H1 (cell line): ENCODE results near the gene DDC. TPM values are rescaled to one million over a fixed set of nuclear protein-coding genes. Genes with fewer than 3 reads are reported as not detected.

ENCODE experiments used
- CTCF ChIA-PET: fragments of 300-600 bp; sonication (Branson Sonifier 250); formaldehyde crosslinking; loops from one replicate; lab custom pipeline; 2021; ENCODE audit not compliant: partially characterized antibody; lab: Charles Lee
- POLR2A ChIA-PET: fragments of 300-600 bp; sonication (Branson Sonifier 250); formaldehyde crosslinking; loops from one replicate; lab custom pipeline; 2021; ENCODE audit warnings: inconsistent platforms; ENCODE audit not compliant: partially characterized antibody; lab: Charles Lee
- DNase-seq, 2 experiments: peaks; one replicate each; pipeline versions ENCODE4 v3.0.0 to v3.0.0-alpha.2; 2010 to 2022; ENCODE audit warnings: low spot score in 2 of 2, low read depth in 1 of 2, mixed read lengths in 1 of 2
- FAIRE-seq: peaks from 2 replicates; lab custom pipeline; 2011; peaks lifted over from hg19 to GRCh38; lab: Jason Lieb, UNC
- H2AFZ ChIP-seq: 2 replicates; pipeline ENCODE4 v1.8.1; 2012; ENCODE audit warnings: low read length, inconsistent platforms
- H2AK5ac ChIP-seq: 2 replicates; pipeline ENCODE4 v1.6.1; 2013; ENCODE audit warnings: low read depth, low read length
- H2BK120ac ChIP-seq: replicated peaks from 2 replicates; pipeline ENCODE3; 2013; ENCODE audit warnings: low read depth, low read length, inconsistent platforms
- H2BK12ac ChIP-seq: 2 replicates; pipeline ENCODE4 v1.6.1; 2013; ENCODE audit warnings: low read depth, low read length
- H2BK15ac ChIP-seq: 2 replicates; pipeline ENCODE4 v1.6.1; 2013; ENCODE audit warnings: low read length
- H2BK20ac ChIP-seq: 2 replicates; pipeline ENCODE4 v1.6.1; 2013; ENCODE audit warnings: low read length
- H2BK5ac ChIP-seq: 2 replicates; pipeline ENCODE4 v1.6.1; 2013; ENCODE audit warnings: low read depth, low read length
- H3K14ac ChIP-seq: 2 replicates; pipeline ENCODE4 v1.6.1; 2013; ENCODE audit warnings: inconsistent platforms; ENCODE audit not compliant: insufficient read length
- H3K18ac ChIP-seq: 2 replicates; pipeline ENCODE4 v1.6.1; 2013; ENCODE audit warnings: low read length; ENCODE audit errors: extremely low read depth
- H3K23ac ChIP-seq: 2 replicates; pipeline ENCODE4 v1.6.1; 2013; ENCODE audit warnings: inconsistent platforms; ENCODE audit not compliant: insufficient read length
- H3K23me2 ChIP-seq: 2 replicates; pipeline ENCODE4 v1.6.1; 2013; ENCODE audit warnings: low read depth, low read length
- H3K27ac ChIP-seq: 2 replicates; pipeline ENCODE4 v1.6.1; 2011; ENCODE audit warnings: low read depth, low read length, inconsistent platforms
- H3K27me3 ChIP-seq, 4 experiments: replicated peaks in 1 of 4; 1 replicate in 1 of 4; 2 replicates in 3 of 4; pipeline versions ENCODE4 v1.6.1 to v1.8.1; 2011 to 2013; ENCODE audit warnings: low read length in 3 of 4, mild to moderate bottlenecking in 3 of 4, inconsistent platforms in 2 of 4, mixed read lengths in 2 of 4, moderate library complexity in 1 of 4; ENCODE audit not compliant: control insufficient read depth in 3 of 4, insufficient read depth in 3 of 4; ENCODE audit errors: extremely low read depth in 1 of 4
- H3K36me3 ChIP-seq, 4 experiments: 2 replicates each; pipeline versions ENCODE4 v1.6.1 to v1.8.1; 2011 to 2013; ENCODE audit warnings: mild to moderate bottlenecking in 4 of 4, low read length in 3 of 4, moderate library complexity in 2 of 4, control low read depth in 1 of 4, inconsistent platforms in 1 of 4; ENCODE audit not compliant: insufficient read depth in 4 of 4, control insufficient read depth in 2 of 4
- H3K4ac ChIP-seq: replicated peaks from 2 replicates; pipeline ENCODE3; 2013; ENCODE audit warnings: low read length, low read depth, mixed read lengths, inconsistent platforms; ENCODE audit not compliant: insufficient read length
- H3K4me1 ChIP-seq, 4 experiments: replicated peaks in 1 of 4; 1 replicate in 1 of 4; 2 replicates in 3 of 4; pipeline versions ENCODE4 v1.6.1 to v1.8.1; 2011 to 2013; ENCODE audit warnings: low read length in 3 of 4, inconsistent platforms in 2 of 4, mixed read lengths in 1 of 4; ENCODE audit not compliant: insufficient read depth in 4 of 4, control insufficient read depth in 3 of 4
- H3K4me2 ChIP-seq, 2 experiments: 2 replicates each; pipeline versions ENCODE4 v1.6.1 to v1.8.1; 2011 to 2013; ENCODE audit warnings: low read depth in 2 of 2, low read length in 2 of 2, control low read depth in 1 of 2, inconsistent platforms in 1 of 2, mild to moderate bottlenecking in 1 of 2; ENCODE audit not compliant: insufficient read depth in 1 of 2
- H3K4me3 ChIP-seq, 4 experiments: fragments of 200-600, 300-600 bp in 1 of 4; sonication (generic), shearing (Covaris generic), sonication (Bioruptor Twin) in 1 of 4; 2 replicates each; pipeline versions ENCODE4 v1.5.1 to v1.8.1; 2011 to 2016; ENCODE audit warnings: low read length in 4 of 4, low read depth in 3 of 4, control low read depth in 2 of 4, inconsistent platforms in 2 of 4, mild to moderate bottlenecking in 2 of 4, mixed read lengths in 1 of 4, moderate library complexity in 1 of 4; ENCODE audit not compliant: insufficient read depth in 2 of 4; ENCODE audit errors: extremely low read depth in 1 of 4
- H3K56ac ChIP-seq: replicated peaks from 2 replicates; pipeline ENCODE3; 2013; ENCODE audit warnings: low read depth, mild to moderate bottlenecking, mixed read lengths, low read length, inconsistent platforms; ENCODE audit not compliant: insufficient read length
- H3K79me1 ChIP-seq: 2 replicates; pipeline ENCODE4 v1.6.1; 2013; ENCODE audit warnings: low read depth, low read length, control low read depth
- H3K79me2 ChIP-seq, 2 experiments: 2 replicates each; pipeline versions ENCODE4 v1.6.1 to v1.8.1; 2012 to 2013; ENCODE audit warnings: low read length in 2 of 2, mild to moderate bottlenecking in 2 of 2, inconsistent platforms in 1 of 2; ENCODE audit not compliant: insufficient read depth in 2 of 2, control insufficient read depth in 1 of 2
- H3K9ac ChIP-seq, 4 experiments: replicated peaks in 1 of 4; 1 replicate in 1 of 4; 2 replicates in 3 of 4; pipeline versions ENCODE4 v1.6.1 to v1.8.1; 2011 to 2013; ENCODE audit warnings: low read depth in 3 of 4, low read length in 3 of 4, control low read depth in 2 of 4, mild to moderate bottlenecking in 2 of 4, moderate library complexity in 2 of 4, inconsistent platforms in 1 of 4; ENCODE audit errors: extremely low read depth in 1 of 4
- H3K9me3 ChIP-seq, 2 experiments: 2 replicates each; pipeline versions ENCODE4 v1.6.1 to v1.8.1; 2012 to 2013; ENCODE audit warnings: mild to moderate bottlenecking in 2 of 2, moderate library complexity in 2 of 2, control low read depth in 1 of 2, inconsistent platforms in 1 of 2, low read depth in 1 of 2, low read length in 1 of 2, mixed read lengths in 1 of 2; ENCODE audit not compliant: insufficient read depth in 2 of 2
- H4K20me1 ChIP-seq, 2 experiments: replicated peaks in 1 of 2; 2 replicates each; pipeline versions ENCODE3 to v1.8.1; 2011 to 2013; ENCODE audit warnings: inconsistent platforms in 2 of 2, low read length in 2 of 2, mild to moderate bottlenecking in 1 of 2; ENCODE audit not compliant: insufficient read depth in 2 of 2, control insufficient read depth in 1 of 2
- H4K5ac ChIP-seq: 2 replicates; pipeline ENCODE4 v1.6.1; 2013; ENCODE audit warnings: low read length, low read depth, mixed read lengths, inconsistent platforms; ENCODE audit not compliant: insufficient read length
- H4K8ac ChIP-seq: 2 replicates; pipeline ENCODE4 v1.8.0; 2013; ENCODE audit warnings: mild to moderate bottlenecking, moderate library complexity, low read length, inconsistent platforms; ENCODE audit not compliant: insufficient read depth; ENCODE audit errors: extremely low read depth
- H4K91ac ChIP-seq: replicated peaks from 2 replicates; pipeline ENCODE3; 2013; ENCODE audit warnings: low read length, mixed read lengths, inconsistent platforms; ENCODE audit not compliant: insufficient read length
- ATF2 ChIP-seq: IDR thresholded peaks from 2 replicates; pipeline ENCODE4 v1.6.1; 2012; ENCODE audit warnings: low read length, inconsistent platforms
- BCL11A ChIP-seq, 2 experiments: IDR thresholded peaks; one replicate each; pipeline ENCODE4 v1.6.1; 2011; ENCODE audit warnings: low read depth in 2 of 2, low read length in 2 of 2, mild to moderate bottlenecking in 2 of 2
- BRCA1 ChIP-seq: IDR thresholded peaks from 2 replicates; pipeline ENCODE4 v1.6.1; 2012; ENCODE audit warnings: low read depth, low read length, improper control_type of control experiment
- CREB1 ChIP-seq: IDR thresholded peaks from 2 replicates; pipeline ENCODE4 v1.6.1; 2012; ENCODE audit warnings: inconsistent platforms
- KDM1A ChIP-seq: fragments of 200-600, 300-600 bp; sonication (generic); IDR thresholded peaks from 2 replicates; pipeline ENCODE4 v1.7.1; 2016; ENCODE audit warnings: mild to moderate bottlenecking, low read length, borderline replicate concordance
- KDM5A ChIP-seq: fragments of 200-600 bp; IDR thresholded peaks from 2 replicates; pipeline ENCODE4 v1.7.1; 2012; ENCODE audit warnings: mild to moderate bottlenecking, low read length, inconsistent platforms, mixed read lengths
- RFX5 ChIP-seq: IDR thresholded peaks from 2 replicates; pipeline ENCODE4 v1.6.1; 2011; ENCODE audit warnings: low read depth, low read length, improper control_type of control experiment, borderline replicate concordance
- SIRT6 ChIP-seq: IDR thresholded peaks from one replicate; pipeline ENCODE4 v1.7.1; 2012; ENCODE audit warnings: low read length, inconsistent platforms
- WGBS, 2 experiments: shearing (Covaris generic) in 1 of 2; methylation state at CpG; one replicate each; pipeline versions ENCODE4 v1.1.6 to v1.1.7; 2013 to 2015; ENCODE audit warnings: low lambda C conversion rate in 2 of 2, mixed read lengths in 2 of 2, inconsistent platforms in 1 of 2, low coverage in 1 of 2, missing lambda C conversion rate in 1 of 2; ENCODE audit not compliant: insufficient replicate concordance in 2 of 2, insufficient coverage in 1 of 2, insufficient read length in 1 of 2; ENCODE audit errors: extremely low coverage in 1 of 2, missing lambda C conversion rate in 1 of 2; 5-methylcytosine and 5-hydroxymethylcytosine counted together
- polyA plus RNA-seq, 7 experiments: library from polyadenylated mRNA; depleted of rRNA in 3 of 7; stranded (reverse) in 5 of 7; unstranded in 2 of 7; fragments of >200 nt in 5 of 7; fragments of 200-250 nt in 2 of 7; gene quantifications; 1 replicate in 5 of 7; 2 replicates in 1 of 7; 4 replicates in 1 of 7; pipeline versions ENCODE4 v1.2.1 to v1.2.3, GENCODE V29; 2011 to 2013; ENCODE audit warnings: missing spikeins in 2 of 7, mixed read lengths in 2 of 7
- total RNA-seq: library from RNA; stranded (reverse); fragmentation: NEBNext Ultra II Directional; extraction: Animal tissue kit (Norgen Biotek cat#: 25700); gene quantifications from 2 replicates; pipeline ENCODE4 v1.2.1, GENCODE V29; 2021

Gene DDC
- total and polyA plus RNA-seq, 2 of the 8 experiments (the other 6 are each of a cell fraction or from before 2014, with no cell fraction given): 0.05 TPM; not detected in 1

DNA sequence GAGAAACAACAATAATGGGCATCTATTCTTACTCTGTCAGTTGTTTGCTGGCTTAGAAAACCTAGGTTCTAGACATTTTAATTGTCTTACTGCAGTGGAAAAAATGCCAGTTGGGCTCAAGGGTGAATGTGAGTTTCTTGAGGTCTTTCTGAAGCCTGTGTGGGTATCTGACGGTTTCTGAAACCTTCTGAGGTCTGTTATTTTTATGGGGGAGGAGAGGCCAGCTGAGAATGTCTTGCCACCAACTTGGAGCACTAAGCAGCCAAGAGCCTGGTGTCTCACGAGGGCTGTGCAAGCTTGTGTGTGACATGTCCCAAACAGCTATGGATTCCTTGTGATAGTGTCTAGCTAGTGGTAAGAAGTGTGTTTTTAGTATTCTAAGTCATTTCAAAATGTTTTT lies 24.2 kb upstream of the DDC start:
- no peak overlapping the region for H2BK5ac ChIP-seq
- no peaks in the 10 kb centered on the region; a peak in 1 of 7 replicates for H3K4me1 ChIP-seq
- peaks cover 3 to 12% (median 8%) of the 10 kb centered on the region in 4 experiments; a peak in 7 of 8 replicates for H3K36me3 ChIP-seq
- H2BK12ac ChIP-seq: no peak overlapping the region
- no peak for TF ChIP-seq ATF2
- no peak for TF ChIP-seq SIRT6
- no peak for TF ChIP-seq BCL11A (IDR thresholded peaks at IDR 0.05; ENCODE audit: low read depth in 2 of 2, low read length in 2 of 2)
- TF ChIP-seq CREB1: no peak
- no peak for TF ChIP-seq RFX5
- no peak for TF ChIP-seq KDM5A
- no peak for TF ChIP-seq KDM1A
- TF ChIP-seq BRCA1: no peak
- DNase-seq (no peak), FAIRE-seq (no peak)
- peaks cover 1 to 2% of the 10 kb centered on the region in 2 experiments; a peak in 2 of 4 replicates for H3K9me3 ChIP-seq
- no peak overlapping the region for H3K27ac ChIP-seq
- no peak overlapping the region for H4K5ac ChIP-seq
- H3K79me2 ChIP-seq: no peaks in the 10 kb centered on the region
- H3K4ac ChIP-seq: no peak overlapping the region
- no peak overlapping the region for H2AK5ac ChIP-seq
- H3K23ac ChIP-seq: no peak overlapping the region
- H4K91ac ChIP-seq: no peak overlapping the region
- no peak overlapping the region for H3K56ac ChIP-seq
- H3K23me2 ChIP-seq: no peaks in the 10 kb centered on the region
- H3K4me3 ChIP-seq: no peak overlapping the region
- no peak overlapping the region for H3K18ac ChIP-seq
- H2BK120ac ChIP-seq: no peak overlapping the region
- no peaks in the 10 kb centered on the region for H3K27me3 ChIP-seq
- ChIA-PET POLR2A (interaction anchor here (1.4 kb wide), 1 partner anchor 8 kb away, joined by 4 read pairs; no protein-coding TSS in a partner anchor), CTCF (interaction anchor here (0.6 to 3.9 kb wide), 29 partner anchors 8 to 571 kb away, joined by 3 to 25 read pairs (median 4); no protein-coding TSS in a partner anchor)
- no peak overlapping the region for H2BK15ac ChIP-seq
- H3K4me2 ChIP-seq: no peak overlapping the region
- H4K20me1 ChIP-seq: peaks cover 0 to 2% of the 10 kb centered on the region in 2 experiments
- no peaks in the 10 kb centered on the region for H3K79me1 ChIP-seq
- no peak overlapping the region for H3K9ac ChIP-seq
- H2BK20ac ChIP-seq: no peak overlapping the region
- H4K8ac ChIP-seq: no peak overlapping the region; the same call in 1 of the 2 replicates
- WGBS, 2 experiments: 82% methylated on average over 2 of the region's 2 CpGs; no CpG with 5 or more reads in 1 of the 2 experiments
- no peak overlapping the region for H2AFZ ChIP-seq
- no peak overlapping the region for H3K14ac ChIP-seq
